HG02938 (cell line): Measurements from ENCODE around the gene CDH24.
A peak's percentile ranks its signal among the peaks of the same experiment; 100 is the strongest.
"Not testable (repeated sequence)": the region's sequence is repeated elsewhere in the genome, so short reads cannot be mapped to it uniquely, and the experiment has no call there.

Source experiments
- ATAC-seq: cut with Tn5 transposase; IDR thresholded peaks from one replicate; pipeline ENCODE4 v1.9.1; 2021; ENCODE audit warnings: mild to moderate bottlenecking, moderate library complexity; ENCODE audit not compliant: unreplicated experiment

The CDH24 gene

GRCh38 chr14:23023795-23024152 lies 33.5 kb downstream of the CDH24 start:
- ATAC-seq, result no peak

GRCh38 chr14:23023022-23023794 lies 34.1 kb downstream of the CDH24 start:
- ATAC-seq, result no peak

- ATAC-seq, result no peak
Measured at GRCh38 chr14:23021889-23022442, 35.4 kb downstream of the CDH24 start.

GRCh38 chr14:23021434-23021833 lies 35.9 kb downstream of the CDH24 start:
- no peak for ATAC-seq

GRCh38 chr14:23020143-23021128 lies 36.9 kb downstream of the CDH24 start:
- no peak for ATAC-seq

- ATAC-seq, result no peak
Measured at GRCh38 chr14:23018107-23018506, 39.2 kb downstream of the CDH24 start.

- ATAC-seq, result no peak
Measured at GRCh38 chr14:23017091-23017490, 40.2 kb downstream of the CDH24 start.

GRCh38 chr14:23015618-23016017 lies 41.7 kb downstream of the CDH24 start:
- ATAC-seq, result no peak

- ATAC-seq, result not testable (repeated sequence)
Measured at GRCh38 chr14:23013749-23014054, 43.6 kb downstream of the CDH24 start.

GRCh38 chr14:23013054-23013748 lies 44.1 kb downstream of the CDH24 start:
- no peak for ATAC-seq

GRCh38 chr14:23009939-23010726 lies 47.2 kb downstream of the CDH24 start, which contains the start of gene C14orf93:
C14orf93 (minus strand) TSS chr14:23010143; CDS start chr14:22999023, 11,120 bp downstream.
- no peak for ATAC-seq

GRCh38 chr14:23009483-23009938 lies 47.8 kb downstream of the CDH24 start:
- no peak for ATAC-seq

- ATAC-seq, result no peak
Measured at GRCh38 chr14:23008831-23009230, 48.5 kb downstream of the CDH24 start.

GRCh38 chr14:23006544-23007419 lies 50.5 kb downstream of the CDH24 start:
- ATAC-seq, result peak; percentile 97

GRCh38 chr14:23006188-23006534 lies 51.2 kb downstream of the CDH24 start:
- ATAC-seq, result no peak

- ATAC-seq, result no peak
Measured at GRCh38 chr14:23005451-23006187, 51.7 kb downstream of the CDH24 start.

GRCh38 chr14:23004274-23004673 lies 53.0 kb downstream of the CDH24 start:
- not testable (repeated sequence) for ATAC-seq

- no peak for ATAC-seq
Measured at GRCh38 chr14:23002592-23002991, 54.7 kb downstream of the CDH24 start.

- ATAC-seq, result no peak
Measured at GRCh38 chr14:23000860-23001259, 56.5 kb downstream of the CDH24 start.
